Brain microvascular endothelial cell (primary cell): ENCODE measurements around the gene TDRD5.
A peak's percentile ranks its signal among the peaks of the same experiment; 100 is the strongest.

Experiments used
- DNase-seq: peaks from one replicate; pipeline ENCODE4 v3.0.0-alpha.2; 2020
- H3K27ac ChIP-seq: fragments of 250-450 bp; sonication (Bioruptor Pico); 2 replicates; pipeline ENCODE4 v1.5.1; 2020; ENCODE audit warnings: mild to moderate bottlenecking, moderate library complexity
- H3K27me3 ChIP-seq: fragments of 250-450 bp; sonication (Bioruptor Pico); replicated peaks from 2 replicates; pipeline ENCODE4 v1.5.1; 2020; ENCODE audit warnings: mild to moderate bottlenecking
- H3K36me3 ChIP-seq: fragments of 250-450 bp; sonication (Bioruptor Pico); replicated peaks from 2 replicates; pipeline ENCODE4 v1.5.1; 2020; ENCODE audit warnings: mild to moderate bottlenecking
- H3K4me3 ChIP-seq: 2 replicates; pipeline ENCODE4 v1.5.1; 2011; ENCODE audit warnings: low read depth, mild to moderate bottlenecking, control low read depth, low read length, moderate library complexity
- CTCF ChIP-seq: IDR thresholded peaks from 2 replicates; pipeline ENCODE4 v1.5.1; 2011; ENCODE audit warnings: low read depth, mild to moderate bottlenecking, moderate library complexity, low read length, control low read depth, inconsistent platforms; ENCODE audit errors: missing control alignments
- in situ Hi-C: cut with HindIII; loops from 2 replicates; pipeline ENCODE4 v1.10.0; 2017; ENCODE audit warnings: low sequenced_read_pairs, low pct_ligation_motif_present

The TDRD5 gene

GRCh38 chr1:179549368-179549700, 42.3 kb upstream of the TDRD5 start:
- TF ChIP-seq CTCF, result no peak
- Histone ChIP-seq H3K27ac (no peak overlapping the region), H3K36me3 (no peaks in the 10 kb centered on the region), H3K27me3 (no peaks in the 10 kb centered on the region), H3K4me3 (no peak overlapping the region)
- in situ Hi-C loops, result no loop called here
- DNase-seq, result no peak

GRCh38 chr1:179550746-179551682, 40.6 kb upstream of the TDRD5 start:
- DNase-seq, result peak; percentile 39
- in situ Hi-C loops, result no loop called here
- Histone ChIP-seq H3K27ac (no peak overlapping the region), H3K36me3 (no peaks in the 10 kb centered on the region), H3K27me3 (no peaks in the 10 kb centered on the region), H3K4me3 (no peak overlapping the region)
- no peak for TF ChIP-seq CTCF

GRCh38 chr1:179554427-179554826, 37.2 kb upstream of the TDRD5 start:
- DNase-seq, result no peak
- Histone ChIP-seq H3K27me3 (no peaks in the 10 kb centered on the region), H3K4me3 (no peak overlapping the region), H3K36me3 (no peaks in the 10 kb centered on the region), H3K27ac (no peak overlapping the region)
- in situ Hi-C loops, result no loop called here
- TF ChIP-seq CTCF, result no peak

- no peak for DNase-seq
- no peak overlapping the region for H3K27ac ChIP-seq
- in situ Hi-C loops, result no loop called here
- TF ChIP-seq CTCF, result no peak
- H3K36me3 ChIP-seq, result no peaks in the 10 kb centered on the region
- H3K27me3 ChIP-seq, result no peaks in the 10 kb centered on the region
- no peak overlapping the region for H3K4me3 ChIP-seq
Observed at GRCh38 chr1:179558078-179558477, 33.6 kb upstream of the TDRD5 start.

GRCh38 chr1:179575497-179576314, 15.9 kb upstream of the TDRD5 start, which contains the start of gene NPHS2:
TSS of gene NPHS2 (minus strand) at chr1:179575948. CDS start at chr1:179575864, 84 bp downstream.
- H3K36me3 ChIP-seq, result no peaks in the 10 kb centered on the region
- no peak for TF ChIP-seq CTCF
- no peak within 1 kb of the TSS for H3K4me3 ChIP-seq
- in situ Hi-C loops, result no loop called here
- DNase-seq, result no peak
- H3K27me3 ChIP-seq, result peaks cover 18% of the 10 kb centered on the region
- H3K27ac ChIP-seq, result no peak within 1 kb of the TSS
